ENCODE results near the gene EMSY. TPM values are rescaled to one million over a fixed set of nuclear protein-coding genes. Genes with fewer than 3 reads are reported as not detected.
"Not testable (repeated sequence)": the region's sequence is repeated elsewhere in the genome, so short reads cannot be mapped to it uniquely, and the experiment has no call there.

The EMSY gene
- total RNA-seq, 1 experiment from 2014 or later, result 4.0 TPM

GRCh38 chr11:76592025-76592914 lies 147.5 kb downstream of the EMSY start:
- no peaks in the 10 kb centered on the region for H3K36me3 ChIP-seq
- H3K9me3 ChIP-seq, result no peaks in the 10 kb centered on the region
- H3K4me3 ChIP-seq, result no peak overlapping the region
- DNase-seq, result no peak
- H3K27me3 ChIP-seq, result no peaks in the 10 kb centered on the region

- Histone ChIP-seq H3K9me3 (no peaks in the 10 kb centered on the region), H3K4me3 (no peak overlapping the region), H3K36me3 (no peaks in the 10 kb centered on the region), H3K27me3 (no peaks in the 10 kb centered on the region)
- no peak for DNase-seq
Observed at GRCh38 chr11:76592961-76593360, 148.1 kb downstream of the EMSY start.

GRCh38 chr11:76595091-76595490 lies 150.3 kb downstream of the EMSY start:
- H3K36me3 ChIP-seq, H3K27me3 ChIP-seq, DNase-seq, H3K4me3 ChIP-seq, H3K9me3 ChIP-seq: not testable (repeated sequence)

- no peak overlapping the region for H3K4me3 ChIP-seq
- H3K9me3 ChIP-seq, result no peaks in the 10 kb centered on the region
- H3K36me3 ChIP-seq, result no peaks in the 10 kb centered on the region
- no peak for DNase-seq
- H3K27me3 ChIP-seq, result no peaks in the 10 kb centered on the region
Observed at GRCh38 chr11:76596652-76597051, 151.8 kb downstream of the EMSY start.

GRCh38 chr11:76597533-76598425 lies 153.0 kb downstream of the EMSY start:
- no peaks in the 10 kb centered on the region for H3K9me3 ChIP-seq
- no peak for DNase-seq
- no peak overlapping the region for H3K4me3 ChIP-seq
- H3K27me3 ChIP-seq, result no peaks in the 10 kb centered on the region
- H3K36me3 ChIP-seq, result no peaks in the 10 kb centered on the region

- no peak overlapping the region for H3K4me3 ChIP-seq
- no peak for DNase-seq
- H3K9me3 ChIP-seq, result no peaks in the 10 kb centered on the region
- H3K27me3 ChIP-seq, result no peaks in the 10 kb centered on the region
- no peaks in the 10 kb centered on the region for H3K36me3 ChIP-seq
Observed at GRCh38 chr11:76598426-76598839, 153.6 kb downstream of the EMSY start.

GRCh38 chr11:76599041-76600013 lies 154.5 kb downstream of the EMSY start:
- H3K9me3 ChIP-seq, result no peaks in the 10 kb centered on the region
- H3K4me3 ChIP-seq, result no peak overlapping the region
- no peak for DNase-seq
- no peaks in the 10 kb centered on the region for H3K27me3 ChIP-seq
- no peaks in the 10 kb centered on the region for H3K36me3 ChIP-seq

GRCh38 chr11:76600124-76600655 lies 155.4 kb downstream of the EMSY start:
- Histone ChIP-seq H3K36me3 (no peaks in the 10 kb centered on the region), H3K27me3 (no peaks in the 10 kb centered on the region), H3K9me3 (no peaks in the 10 kb centered on the region), H3K4me3 (no peak overlapping the region)
- DNase-seq, result no peak

- no peaks in the 10 kb centered on the region for H3K27me3 ChIP-seq
- no peak for DNase-seq
- no peaks in the 10 kb centered on the region for H3K36me3 ChIP-seq
- H3K4me3 ChIP-seq, result no peak overlapping the region
- H3K9me3 ChIP-seq, result peaks cover 4% of the 10 kb centered on the region; the same call in 1 of the 2 replicates
Observed at GRCh38 chr11:76601272-76601671, 156.5 kb downstream of the EMSY start.

- Histone ChIP-seq H3K36me3 (no peaks in the 10 kb centered on the region), H3K27me3 (no peaks in the 10 kb centered on the region), H3K4me3 (no peak overlapping the region), H3K9me3 (peaks cover 4% of the 10 kb centered on the region; the same call in 1 of the 2 replicates)
- DNase-seq, result no peak
Observed at GRCh38 chr11:76601724-76602123, 156.9 kb downstream of the EMSY start.

- DNase-seq, result no peak
- Histone ChIP-seq H3K27me3 (no peaks in the 10 kb centered on the region), H3K36me3 (no peaks in the 10 kb centered on the region), H3K9me3 (peaks cover 4% of the 10 kb centered on the region; the same call in 1 of the 2 replicates), H3K4me3 (no peak overlapping the region)
Observed at GRCh38 chr11:76602431-76602861, 157.6 kb downstream of the EMSY start.

Other genes starting within 250 kb of the EMSY start
- gene WNT11, start 238.5 kb upstream of the EMSY start, total RNA-seq (2014; rRNA removed; shearing (Covaris generic); ENCODE audit: low replicate concordance), result not detected in 2 replicates
- gene THAP12, start 63.9 kb upstream of the EMSY start, total RNA-seq (2014; rRNA removed; shearing (Covaris generic); ENCODE audit: low replicate concordance), result 53.6 and 137 TPM in 2 replicates
- gene GVQW3, start 63.7 kb upstream of the EMSY start, total RNA-seq (2014; rRNA removed; shearing (Covaris generic); ENCODE audit: low replicate concordance), result 0.54 and 1.0 TPM in 2 replicates
- not detected in 2 replicates for gene LRRC32, start 225.7 kb downstream of the EMSY start, total RNA-seq (2014; rRNA removed; shearing (Covaris generic); ENCODE audit: low replicate concordance)